ENCODE results near the gene USP49. TPM values are rescaled to one million over a fixed set of nuclear protein-coding genes. Genes with fewer than 3 reads are reported as not detected.

The USP49 gene
- total RNA-seq (2014; rRNA removed; shearing (Covaris generic)) = 1.2 and 1.8 TPM in 2 replicates

GRCh38 chr6:41895300-41896233, at the start of gene USP49:
Gene USP49, minus strand, starts transcription at chr6:41895375. Its CDS starts 88,392 bp downstream, at chr6:41806983.

DNA sequence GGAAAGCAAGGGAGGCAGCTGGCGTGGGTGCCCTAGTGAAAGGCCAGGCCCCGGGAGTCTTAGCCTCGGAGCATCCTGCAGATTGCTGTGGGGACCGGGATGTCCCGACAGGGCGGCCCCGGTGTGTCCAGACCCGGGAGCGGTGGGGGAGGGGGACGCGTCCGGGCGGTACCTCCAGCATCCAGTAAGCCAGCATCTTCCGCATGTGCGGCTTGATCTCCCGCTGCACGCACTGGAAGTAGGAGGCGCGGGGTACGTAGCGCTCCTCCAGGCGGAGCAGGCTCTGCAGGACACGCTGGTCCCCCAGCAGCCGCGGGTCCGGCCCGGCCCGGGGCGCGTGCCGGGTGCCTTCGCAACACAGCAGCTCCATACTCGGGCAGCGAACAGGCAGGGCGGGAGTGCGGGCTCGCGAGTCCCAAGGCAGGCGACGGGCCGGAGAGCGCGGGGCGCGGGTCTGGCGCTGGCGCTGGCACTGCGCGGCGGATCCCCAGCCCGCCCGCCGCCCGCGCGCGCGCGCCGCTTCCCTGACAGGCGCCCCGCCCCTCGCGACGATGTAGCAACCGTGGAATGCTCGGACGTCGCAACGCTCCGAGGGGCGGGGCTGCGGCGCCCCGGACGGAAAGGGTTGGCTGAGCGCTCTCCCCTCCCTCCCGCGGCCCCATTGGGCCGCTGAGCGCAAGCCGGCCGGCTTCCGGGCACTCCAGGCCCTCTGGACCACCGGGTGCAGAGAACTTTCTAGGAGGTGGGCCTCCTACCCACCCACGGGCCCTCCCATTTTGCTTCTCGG, 46.3 kb upstream of the USP49 start, which contains the start of gene CCND3:
Gene CCND3 (minus strand): TSS at position 529 of the 787 bp plus-strand sequence. CDS start 159 bp downstream, at position 370.

DNA sequence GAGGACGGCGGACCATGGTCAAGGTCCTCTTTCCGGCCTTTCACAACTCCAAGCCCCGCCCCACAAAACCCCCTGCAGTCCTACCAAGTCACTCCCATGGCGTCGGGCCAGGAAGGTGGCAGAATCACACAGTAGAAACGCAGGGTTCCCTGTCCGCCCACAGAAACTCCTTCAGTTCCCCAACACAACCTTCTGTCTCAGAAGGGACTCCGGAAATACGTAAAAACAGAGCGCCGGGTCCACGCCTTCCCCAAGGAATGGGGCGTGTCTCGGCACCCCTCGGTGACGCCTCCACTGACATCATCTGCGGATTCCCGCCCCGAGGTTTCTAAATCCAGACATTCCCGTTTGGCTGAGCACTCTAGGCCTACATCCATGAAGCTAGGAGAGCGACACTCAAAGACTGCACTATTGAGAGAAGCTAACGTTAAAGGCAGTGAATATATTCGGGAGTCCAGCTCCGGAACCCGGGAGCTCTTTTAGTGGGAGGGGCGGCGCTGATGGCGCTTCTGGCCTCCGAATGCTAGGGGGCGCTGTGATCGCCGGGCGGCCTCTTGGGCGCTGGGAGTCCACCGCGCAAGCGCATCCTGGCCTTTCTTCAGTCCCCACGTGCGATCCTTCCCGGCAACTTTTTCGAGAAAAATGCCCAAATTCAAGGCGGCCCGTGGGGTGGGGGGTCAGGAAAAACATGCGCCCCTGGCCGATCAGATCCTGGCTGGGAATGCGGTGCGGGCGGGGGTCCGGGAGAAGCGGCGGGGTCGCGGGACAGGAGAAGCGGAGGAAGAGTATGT, 25.9 kb upstream of the USP49 start, which contains the start of the genes BYSL and MED20:
Gene BYSL (plus strand): TSS at position 579 of the 791 bp plus-strand sequence. CDS start 64 bp downstream, at position 643.
Gene MED20 (minus strand): TSS at position 219 of the 791 bp plus-strand sequence. CDS start 121 bp downstream, at position 98.

GRCh38 chr6:41787219-41787917, 107.8 kb downstream of the USP49 start, which contains the start of gene TOMM6:
Gene TOMM6, plus strand, starts transcription at chr6:41787694. Its CDS starts 4 bp downstream, at chr6:41787698.

GRCh38 chr6:41780551-41781365, 114.4 kb downstream of the USP49 start, which contains the start of gene PRICKLE4:
Gene PRICKLE4, plus strand, starts transcription at chr6:41780782. Its CDS starts 2,692 bp downstream, at chr6:41783474.

GRCh38 chr6:41779788-41780550, 115.2 kb downstream of the USP49 start, which contains the start of gene FRS3:
Gene FRS3, minus strand, starts transcription at chr6:41779900. Its CDS starts 2,913 bp downstream, at chr6:41776987.

DNA sequence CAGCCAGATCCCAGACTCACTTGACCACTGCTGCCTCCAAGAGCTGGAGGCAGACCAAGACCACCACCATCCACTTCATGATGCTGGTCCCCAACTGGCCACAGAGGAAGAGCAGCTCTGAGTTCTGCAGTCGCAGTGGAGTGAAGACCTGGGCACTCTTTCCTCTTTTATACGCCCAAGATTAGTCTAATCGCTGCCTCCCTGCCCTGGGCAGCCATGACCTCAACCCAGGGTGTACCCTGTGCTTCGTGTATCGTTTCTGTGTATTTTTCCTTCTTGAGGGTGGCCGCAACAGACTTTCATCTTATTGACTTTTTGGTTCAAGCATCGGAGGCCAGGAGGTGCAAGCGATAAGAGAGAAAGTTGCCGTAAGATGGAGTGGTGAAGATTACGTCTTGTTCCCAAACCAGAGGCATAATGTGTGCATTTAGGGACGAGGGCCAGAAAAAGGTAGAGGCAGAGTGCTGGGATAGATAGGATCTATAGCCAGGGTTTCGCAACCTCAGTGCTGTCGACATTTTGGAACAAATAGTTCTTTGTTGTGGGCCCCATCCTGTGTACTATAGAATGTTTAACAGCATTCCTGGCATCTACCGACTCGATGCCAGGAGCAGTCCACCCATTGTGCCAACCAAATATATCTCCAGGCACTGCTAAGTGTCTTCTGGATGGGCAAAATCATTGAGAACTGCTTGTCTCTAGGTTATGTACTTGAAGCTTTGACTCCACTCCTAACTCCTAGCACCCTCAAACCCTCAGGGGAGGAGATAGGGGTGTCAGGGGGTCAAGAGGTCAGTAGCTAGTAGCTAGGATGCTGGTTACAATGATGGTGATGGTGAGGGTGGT, 147.7 kb downstream of the USP49 start, which contains the start of gene PGC:
Gene PGC (minus strand): TSS at position 142 of the 846 bp plus-strand sequence. CDS start 63 bp downstream, at position 79.

Small RNA genes within 50 kb of the gene (small RNA-seq; reads per million reads assigned to genes)
- gene AL365205.2 (not detected), gene AL365205.3 (not detected), gene RF00019 (not detected), gene RF00393 (not detected)

Other genes starting within 250 kb of the USP49 start
- gene TFEB, start 159.8 kb downstream of the USP49 start, total RNA-seq (2014; rRNA removed; shearing (Covaris generic)) = 3.3 TPM in 2 replicates
- gene PGC, start 148.0 kb downstream of the USP49 start, total RNA-seq (2014; rRNA removed; shearing (Covaris generic)) = not detected in 2 replicates
- gene FRS3, start 115.5 kb downstream of the USP49 start, total RNA-seq (2014; rRNA removed; shearing (Covaris generic)) = 3.1 TPM in 2 replicates
- not detected in 2 replicates for gene PRICKLE4, start 114.6 kb downstream of the USP49 start, total RNA-seq (2014; rRNA removed; shearing (Covaris generic))
- gene TOMM6, start 107.7 kb downstream of the USP49 start, total RNA-seq (2014; rRNA removed; shearing (Covaris generic)) = 94.8 and 96.0 TPM in 2 replicates
- gene MED20, start 25.8 kb upstream of the USP49 start, total RNA-seq (2014; rRNA removed; shearing (Covaris generic)) = 13.8 and 16.7 TPM in 2 replicates
- gene BYSL, start 26.1 kb upstream of the USP49 start, total RNA-seq (2014; rRNA removed; shearing (Covaris generic)) = 39.5 and 45.9 TPM in 2 replicates
- 21.5 and 28.5 TPM in 2 replicates for gene CCND3, start 46.4 kb upstream of the USP49 start, total RNA-seq (2014; rRNA removed; shearing (Covaris generic))
- gene TAF8, start 155.1 kb upstream of the USP49 start, total RNA-seq (2014; rRNA removed; shearing (Covaris generic)) = 20.0 and 31.9 TPM in 2 replicates
- not detected in 2 replicates for gene C6orf132, start 247.2 kb upstream of the USP49 start, total RNA-seq (2014; rRNA removed; shearing (Covaris generic))